22Rv1 (cell line): ENCODE data around the gene PCBP4.

ENCODE experiments used
- ZFX ChIP-seq: fragments of 450-650 bp; IDR thresholded peaks from 2 replicates; pipeline ENCODE4 v1.6.1; 2017; ENCODE audit warnings: antibody characterized with exemption, borderline replicate concordance
- TF ChIP-seq, protein P1 (sequence below): fragments of 450-650 bp; IDR thresholded peaks from 2 replicates; pipeline ENCODE4 v1.5.1; 2017; ENCODE audit warnings: mild to moderate bottlenecking

DNA sequence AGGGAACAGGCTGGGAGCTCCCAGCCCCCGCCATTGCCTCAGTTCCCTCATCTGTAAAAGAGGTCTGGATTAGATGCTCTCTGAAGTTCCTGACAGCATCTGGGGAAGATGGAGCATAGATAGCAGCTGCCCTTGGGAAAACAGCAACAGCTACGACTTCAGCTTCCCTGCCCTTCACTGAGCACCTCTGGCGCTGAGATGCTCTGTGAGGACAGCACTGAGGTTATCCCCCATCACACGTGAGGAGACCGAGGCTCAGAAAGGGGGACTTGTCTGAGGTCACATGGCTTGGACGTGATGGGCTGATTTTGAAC is 39.5 kb upstream of the PCBP4 start:
- TF ChIP-seq, protein P1, sequence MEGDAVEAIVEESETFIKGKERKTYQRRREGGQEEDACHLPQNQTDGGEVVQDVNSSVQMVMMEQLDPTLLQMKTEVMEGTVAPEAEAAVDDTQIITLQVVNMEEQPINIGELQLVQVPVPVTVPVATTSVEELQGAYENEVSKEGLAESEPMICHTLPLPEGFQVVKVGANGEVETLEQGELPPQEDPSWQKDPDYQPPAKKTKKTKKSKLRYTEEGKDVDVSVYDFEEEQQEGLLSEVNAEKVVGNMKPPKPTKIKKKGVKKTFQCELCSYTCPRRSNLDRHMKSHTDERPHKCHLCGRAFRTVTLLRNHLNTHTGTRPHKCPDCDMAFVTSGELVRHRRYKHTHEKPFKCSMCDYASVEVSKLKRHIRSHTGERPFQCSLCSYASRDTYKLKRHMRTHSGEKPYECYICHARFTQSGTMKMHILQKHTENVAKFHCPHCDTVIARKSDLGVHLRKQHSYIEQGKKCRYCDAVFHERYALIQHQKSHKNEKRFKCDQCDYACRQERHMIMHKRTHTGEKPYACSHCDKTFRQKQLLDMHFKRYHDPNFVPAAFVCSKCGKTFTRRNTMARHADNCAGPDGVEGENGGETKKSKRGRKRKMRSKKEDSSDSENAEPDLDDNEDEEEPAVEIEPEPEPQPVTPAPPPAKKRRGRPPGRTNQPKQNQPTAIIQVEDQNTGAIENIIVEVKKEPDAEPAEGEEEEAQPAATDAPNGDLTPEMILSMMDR, result no peak
- TF ChIP-seq ZFX, result no peak
